SK-N-MC (cell line): ENCODE results near the gene LVRN.

Source experiments
- EZH2 ChIP-seq: fragments of 200-600 bp; sonication (generic); IDR thresholded peaks from one replicate; pipeline ENCODE4 v1.6.1; 2017; ENCODE audit warnings: antibody characterized with exemption
- FOXP2 ChIP-seq: optimal IDR thresholded peaks from 2 replicates; pipeline ENCODE3; 2011; ENCODE audit warnings: mild to moderate bottlenecking, moderate library complexity; ENCODE audit not compliant: insufficient read depth; ENCODE audit errors: extremely low read length, control extremely low read depth
- POLR2AphosphoS5 ChIP-seq: IDR thresholded peaks from 2 replicates; pipeline ENCODE4 v1.6.1; 2012; ENCODE audit warnings: mild to moderate bottlenecking, low read depth, low read length, borderline replicate concordance

DNA sequence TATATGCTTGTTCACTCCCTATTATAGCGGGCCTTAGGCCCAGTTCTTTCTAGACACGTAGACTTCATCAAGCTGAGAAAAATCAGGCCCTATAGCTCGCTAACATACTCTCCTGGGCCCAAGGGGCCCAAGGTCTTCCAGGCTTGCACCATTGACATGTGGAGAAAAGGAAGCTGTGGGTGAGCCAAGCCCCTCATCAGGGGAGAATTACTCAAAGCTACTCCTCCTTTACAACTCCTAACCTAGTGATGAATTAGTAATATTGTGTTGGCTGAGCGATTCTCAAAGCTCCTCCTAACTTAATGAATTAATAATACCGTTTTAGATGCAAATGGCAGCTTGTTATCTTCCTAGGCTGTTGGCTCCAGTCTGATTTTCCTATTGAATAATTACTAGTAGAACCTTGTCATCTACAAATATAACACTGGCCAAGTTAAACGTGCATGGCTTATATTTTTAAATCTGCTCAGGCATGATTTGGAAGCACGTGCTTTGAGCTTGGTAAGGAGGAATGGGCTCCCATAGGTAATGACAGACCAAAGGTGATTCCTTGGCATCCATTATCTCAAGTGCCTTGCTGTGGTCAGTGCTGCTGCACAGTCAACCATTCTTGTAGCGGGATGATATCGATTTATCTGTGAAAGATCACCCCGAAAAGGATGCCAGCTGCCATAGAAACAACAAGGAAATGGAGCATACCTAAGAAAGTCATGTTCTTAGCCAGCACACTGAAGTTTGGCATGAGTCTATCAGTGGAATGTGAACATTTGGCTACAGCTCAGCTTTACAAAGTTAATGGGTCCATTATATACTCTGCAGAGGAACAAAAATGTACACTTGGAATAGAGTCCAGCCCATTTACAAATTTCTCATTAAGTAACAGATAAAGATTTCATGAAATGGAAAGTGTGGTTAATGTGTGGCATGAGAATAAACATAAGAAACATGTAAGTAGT lies 23.8 kb downstream of the LVRN start:
- TF ChIP-seq EZH2 (no peak), POLR2AphosphoS5 (no peak), FOXP2 (no peak)
